Heart right ventricle (tissue), 16 donors: ENCODE measurements around the gene MAP3K4. TPM values are rescaled to one million over a fixed set of nuclear protein-coding genes. Genes with fewer than 3 reads are reported as not detected.

Experiments
- ATAC-seq, 8 donors: fragments of 200-7000 bp; cut with Tn5 transposase; one replicate each; pipeline ENCODE4 v1.9.1; 2020; ENCODE audit warnings: mild to moderate bottlenecking in 8 of 8, moderate library complexity in 8 of 8, moderate number of reproducible peaks in 1 of 8
- DNase-seq, 2 donors: peaks; one replicate each; pipeline ENCODE4 v3.0.0-alpha.2; 2020
- H3K27ac ChIP-seq, 10 donors: fragments of 200-600 bp; sonication (generic) in 2 of 10; one replicate each; pipeline versions ENCODE4 v1.5.0 to v1.8.0; 2020 to 2022; ENCODE audit warnings: mild to moderate bottlenecking in 3 of 10
- H3K27me3 ChIP-seq, 7 donors: fragments of 200-600 bp; one replicate each; pipeline ENCODE4 v1.8.0; 2021 to 2022; ENCODE audit warnings: mild to moderate bottlenecking in 2 of 7
- H3K36me3 ChIP-seq, 9 donors: fragments of 200-600 bp; sonication (generic) in 1 of 9; one replicate each; pipeline versions ENCODE4 v1.5.0 to v1.8.0; 2020 to 2022; ENCODE audit warnings: mild to moderate bottlenecking in 2 of 9
- H3K4me1 ChIP-seq, 9 donors: fragments of 200-600 bp; sonication (generic) in 1 of 9; one replicate each; pipeline versions ENCODE4 v1.5.0 to v1.8.0; 2020 to 2022; ENCODE audit warnings: mild to moderate bottlenecking in 4 of 9
- H3K4me3 ChIP-seq, 10 donors: fragments of 200-600 bp; sonication (generic) in 2 of 10; one replicate each; pipeline versions ENCODE4 v1.5.0 to v1.8.0; 2020 to 2022; ENCODE audit warnings: mild to moderate bottlenecking in 7 of 10, moderate library complexity in 2 of 10
- H3K9me3 ChIP-seq, 11 donors: fragments of 200-600 bp in 10 of 11; sonication (generic) in 2 of 11; one replicate each; pipeline versions ENCODE4 v1.5.0 to v1.8.0; 2013 to 2022; ENCODE audit warnings: mild to moderate bottlenecking in 2 of 11, control low read depth in 1 of 11, moderate library complexity in 1 of 11
- CTCF ChIP-seq, 9 donors: fragments of 200-600 bp; sonication (generic) in 2 of 9; IDR thresholded peaks; one replicate each; pipeline versions ENCODE4 v1.5.0 to v1.8.0; 2021 to 2022; ENCODE audit warnings: antibody characterized with exemption in 9 of 9, mild to moderate bottlenecking in 5 of 9, moderate library complexity in 1 of 9
- WGBS, 2 donors: extraction: QIAGEN DNeasy Blood & Tissue Kit; methylation state at CpG; one replicate each; pipeline ENCODE4 v1.1.7; 2013; ENCODE audit warnings: inconsistent platforms in 1 of 2; 5-methylcytosine and 5-hydroxymethylcytosine counted together
- intact Hi-C, 10 donors: fragments of 100-400 bp; cut with DNase I; formaldehyde crosslinking; loops; one replicate each; pipeline versions ENCODE4 v1.11.1 to v1.14.2; 2022
- polyA plus RNA-seq, 2 donors: library from polyadenylated mRNA; stranded (reverse); fragments of 200-250 nt; gene quantifications; one replicate each; pipeline ENCODE4 v1.2.3, GENCODE V29; 2013
- total RNA-seq, 10 donors: library from RNA; stranded (reverse); fragmentation: NEBNext Ultra II Directional in 3 of 10; extraction: Animal tissue kit (Norgen Biotek cat#: 25700) in 3 of 10; gene quantifications; one replicate each; pipeline versions ENCODE4 v1.2.1 to v1.2.4, GENCODE V29; 2021 to 2023
- donor health status: Arrhythmogenic right ventricular cardiomyopathy.
- donor health status: ischemic (EF 13 %, LVEDD 7.1; RV severe dilation, severe dysfunction).
- donor health status: healthy with polysubstance abuse.
- donor health status: DM: no; HTN: yes; CAD: no.
- donor health status: DM: no; HTN: no; CAD: no.
- donor health status: ischemic (EF 25% LVEDD 6.9; RV normal size, moderate dysfunction).
- donor health status: ischemic (EF 25% LVEDD 5.7; RV mildly dilated, moderate dysfunction).
- donor health status: healthy.
- donor health status: DM: yes; HTN: yes; CAD: no.
- donor health status: Ischemic cardiomyopathy.
- donor health status: ischemic (EF 35%, LVEDD 5.7; RV mildly dilated, moderate dysfunction).
- donor health status: nonischemic (EF 11% LVEDD 7.7; RV severe dilation, severe dysfunction).
- donor health status: DM: yes; HTN: yes; CAD: no.
- donor health status: PGD.
- donor health status: ischemic (EF 29% LVEDD 5.4; RV normal size, mild dysfunction).
- donor health status: nonischemic (EF 23%, LVEDD 6.1; RV moderate dilation, normal function).

The MAP3K4 gene
- total and polyA plus RNA-seq, 12 donors, result 10.5 to 50.2 (median 30.9) TPM

DNA sequence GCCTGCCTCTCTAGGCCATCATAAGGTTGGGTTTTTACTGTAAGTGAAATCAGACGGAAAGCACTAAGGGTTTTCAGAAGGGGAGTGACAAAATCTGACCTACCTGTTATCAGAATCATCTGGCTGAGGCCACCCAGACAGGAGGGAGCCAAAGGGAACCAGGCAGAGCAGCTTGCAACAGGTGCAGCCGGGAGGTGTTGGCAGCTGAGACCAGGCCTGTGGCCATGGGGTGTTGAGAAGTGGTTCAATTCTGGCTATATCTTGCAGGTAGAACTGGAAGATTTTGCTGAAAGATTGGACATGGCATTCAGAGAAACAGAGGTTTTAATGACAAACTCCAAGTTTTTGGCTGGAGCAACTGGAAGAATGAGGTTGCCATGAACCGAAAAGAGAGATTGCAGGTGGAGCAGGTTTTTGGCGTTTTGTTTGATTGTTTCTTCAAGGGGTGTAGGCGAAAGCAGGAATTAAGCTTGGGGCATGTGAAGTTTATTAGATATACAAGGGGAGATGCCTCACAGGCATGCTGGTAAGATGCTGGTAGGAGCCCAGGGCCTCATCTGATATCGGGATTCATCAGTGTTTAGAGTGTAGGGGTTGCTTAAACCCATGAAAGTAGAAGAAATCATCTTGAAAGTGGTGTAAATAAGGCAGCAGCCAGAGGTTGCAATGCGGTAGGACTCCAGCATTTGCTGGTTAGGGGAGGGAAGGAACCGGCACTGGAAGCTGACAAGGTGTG is 35.1 kb upstream of the MAP3K4 start:
- Histone ChIP-seq H3K36me3 (no peaks in the 10 kb centered on the region), H3K4me3 (no peak overlapping the region), H3K27me3 (peaks cover 0 to 7% (median 0%) of the 10 kb centered on the region in 7 donors), H3K9me3 (no peaks in the 10 kb centered on the region), H3K27ac (no peak overlapping the region), H3K4me1 (peaks cover 0 to under 1% (median 0%) of the 10 kb centered on the region in 9 donors)
- intact Hi-C loops, result no loop called here
- WGBS, 2 donors, result 83 to 85% methylated on average over 8 of the region's 8 CpGs
- no peak for TF ChIP-seq CTCF (IDR thresholded peaks at IDR 0.05)
- no peak for ATAC-seq
- no peak for DNase-seq

GRCh38 chr6:160959726-160960435 is 31.7 kb upstream of the MAP3K4 start:
- no peak overlapping the region for H3K27ac ChIP-seq
- H3K4me1 ChIP-seq, result no peaks in the 10 kb centered on the region
- TF ChIP-seq CTCF (IDR thresholded peaks at IDR 0.05), result no peak
- H3K27me3 ChIP-seq, result peaks cover 0 to 7% (median 0%) of the 10 kb centered on the region in 7 donors
- H3K4me3 ChIP-seq, result no peak overlapping the region
- ATAC-seq, result no peak
- intact Hi-C loops, result no loop called here
- no peaks in the 10 kb centered on the region for H3K9me3 ChIP-seq
- no peak for DNase-seq
- WGBS, 2 donors, result 83 to 89% methylated on average over 7 of the region's 7 CpGs
- H3K36me3 ChIP-seq, result no peaks in the 10 kb centered on the region

- ATAC-seq, result no peak
- H3K36me3 ChIP-seq, result no peaks in the 10 kb centered on the region
- intact Hi-C loops, result no loop called here
- H3K27ac ChIP-seq, result no peak overlapping the region
- TF ChIP-seq CTCF (IDR thresholded peaks at IDR 0.05), result no peak
- no peaks in the 10 kb centered on the region for H3K9me3 ChIP-seq
- H3K27me3 ChIP-seq, result peaks cover 0 to 7% (median 0%) of the 10 kb centered on the region in 7 donors
- no peaks in the 10 kb centered on the region for H3K4me1 ChIP-seq
- no peak overlapping the region for H3K4me3 ChIP-seq
- no peak for DNase-seq
- WGBS, 2 donors, result 76 to 81% methylated on average over 3 of the region's 3 CpGs
These were observed 30.7 kb upstream of the MAP3K4 start for GRCh38 chr6:160960839-160961238.

- Histone ChIP-seq H3K9me3 (no peaks in the 10 kb centered on the region), H3K4me3 (no peak overlapping the region), H3K4me1 (peaks cover 0 to 16% (median 0%) of the 10 kb centered on the region in 9 donors), H3K27me3 (no peaks in the 10 kb centered on the region), H3K36me3 (no peaks in the 10 kb centered on the region), H3K27ac (no peak overlapping the region)
- DNase-seq, result no peak
- ATAC-seq, result no peak
- TF ChIP-seq CTCF (IDR thresholded peaks at IDR 0.05), result no peak
- 88 to 90% methylated on average over 15 of the region's 15 CpGs for WGBS, 2 donors
- intact Hi-C loops, result no loop called here
These were observed 28.5 kb upstream of the MAP3K4 start for GRCh38 chr6:160962835-160963623.
